ENCODE measurements around the gene ASB3.
"Not testable (repeated sequence)": the region's sequence is repeated elsewhere in the genome, so short reads cannot be mapped to it uniquely, and the experiment has no call there.

The ASB3 gene, protein sequence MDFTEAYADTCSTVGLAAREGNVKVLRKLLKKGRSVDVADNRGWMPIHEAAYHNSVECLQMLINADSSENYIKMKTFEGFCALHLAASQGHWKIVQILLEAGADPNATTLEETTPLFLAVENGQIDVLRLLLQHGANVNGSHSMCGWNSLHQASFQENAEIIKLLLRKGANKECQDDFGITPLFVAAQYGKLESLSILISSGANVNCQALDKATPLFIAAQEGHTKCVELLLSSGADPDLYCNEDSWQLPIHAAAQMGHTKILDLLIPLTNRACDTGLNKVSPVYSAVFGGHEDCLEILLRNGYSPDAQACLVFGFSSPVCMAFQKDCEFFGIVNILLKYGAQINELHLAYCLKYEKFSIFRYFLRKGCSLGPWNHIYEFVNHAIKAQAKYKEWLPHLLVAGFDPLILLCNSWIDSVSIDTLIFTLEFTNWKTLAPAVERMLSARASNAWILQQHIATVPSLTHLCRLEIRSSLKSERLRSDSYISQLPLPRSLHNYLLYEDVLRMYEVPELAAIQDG

DNA sequence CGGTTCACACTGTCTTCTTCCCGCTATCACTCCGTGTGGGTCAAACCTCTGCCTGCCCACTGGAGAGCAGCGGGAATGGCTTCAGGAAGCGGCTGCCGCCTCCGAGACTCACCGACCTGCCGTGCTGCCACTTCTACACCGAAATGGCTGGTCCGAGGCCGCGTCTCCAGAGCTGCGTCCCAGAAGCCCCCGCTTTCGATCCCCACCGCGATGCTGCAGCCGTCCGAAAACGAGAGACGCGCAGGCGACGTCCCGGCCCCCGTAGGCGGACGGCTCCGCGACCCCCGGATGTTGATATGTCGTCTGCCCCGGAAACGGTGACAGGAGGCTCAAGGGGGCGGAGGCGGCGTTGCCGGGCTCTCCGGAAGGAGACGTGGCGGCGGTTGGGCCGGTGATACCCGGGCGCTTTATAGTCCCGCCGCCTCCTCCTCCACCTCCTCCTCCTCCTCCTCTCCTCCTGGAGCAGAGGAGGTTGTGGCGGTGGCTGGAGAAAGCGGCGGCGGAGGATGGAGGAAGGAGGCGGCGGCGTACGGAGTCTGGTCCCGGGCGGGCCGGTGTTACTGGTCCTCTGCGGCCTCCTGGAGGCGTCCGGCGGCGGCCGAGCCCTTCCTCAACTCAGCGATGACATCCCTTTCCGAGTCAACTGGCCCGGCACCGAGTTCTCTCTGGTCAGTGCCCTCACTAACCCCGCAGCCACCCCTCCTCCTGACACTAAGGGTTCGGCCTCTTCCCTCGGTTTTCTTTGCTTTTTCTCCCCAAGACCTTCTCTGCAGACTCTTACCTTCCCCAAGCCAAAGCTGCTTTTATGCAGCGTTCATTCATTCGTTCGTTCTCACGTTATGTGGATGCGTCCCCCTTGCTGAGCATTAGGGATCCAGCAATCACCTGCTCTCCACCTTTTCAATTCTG, at the start of gene ASB3, which contains the start of gene ERLEC1:
TSS of gene ASB3 (minus strand) at position 249 of the 909 bp plus-strand sequence. CDS start 21,381 bp downstream, outside the sequence.
TSS of gene ERLEC1 (plus strand) at position 340 of the 909 bp plus-strand sequence. CDS start at position 507, 167 bp downstream.
- DNase-seq: peak; percentile 68

DNA sequence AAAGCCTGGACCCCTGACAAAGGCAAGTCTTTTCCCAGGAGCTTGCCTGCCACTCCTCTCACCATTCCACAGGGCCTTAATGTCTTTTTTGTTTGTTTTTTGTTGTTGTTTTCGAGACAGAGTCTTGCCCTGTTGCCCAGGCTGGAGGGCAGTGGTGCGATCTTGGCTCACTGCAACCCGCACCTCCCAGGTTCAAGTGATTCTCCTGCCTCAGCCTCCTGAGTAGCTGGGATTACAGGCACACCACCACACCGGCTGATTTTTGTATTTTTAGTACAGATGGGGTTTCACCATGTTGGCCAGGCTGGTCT, 43.2 kb upstream of the ASB3 start:
- not testable (repeated sequence) for DNase-seq

DNA sequence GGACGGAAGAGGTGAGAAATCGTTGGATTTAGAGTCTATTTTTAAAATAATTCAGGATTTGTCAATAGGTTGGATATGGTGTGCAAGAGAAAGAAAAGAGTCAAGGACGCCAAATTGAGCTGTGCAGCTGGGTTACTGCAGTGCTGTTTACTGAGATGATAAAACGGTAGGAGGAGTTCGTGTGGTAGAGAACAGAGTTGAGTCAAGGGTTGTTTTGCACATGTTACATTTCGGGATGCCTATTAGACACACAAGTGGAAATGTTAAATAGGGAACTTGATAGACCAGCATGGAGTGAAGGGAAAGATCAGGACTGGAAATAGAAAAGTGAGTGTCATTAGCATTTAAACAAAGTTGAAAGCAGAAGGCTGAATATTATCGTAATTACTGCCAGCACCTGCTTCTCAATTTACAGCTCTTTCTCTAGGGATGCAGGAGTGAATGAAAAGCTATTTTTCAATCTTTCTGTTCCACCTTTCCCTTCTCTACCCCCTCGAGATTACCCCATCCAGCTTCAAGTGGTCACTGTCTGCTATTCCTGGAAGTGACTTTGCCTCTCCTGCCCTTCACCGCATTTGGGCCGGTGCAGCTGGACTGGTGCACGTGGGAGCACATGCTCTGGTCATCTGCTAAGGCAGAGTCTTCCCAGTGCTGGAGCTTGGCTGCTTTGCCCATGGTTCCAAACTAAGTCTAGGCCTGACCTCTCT, 42.7 kb upstream of the ASB3 start:
- no peak for DNase-seq

DNA sequence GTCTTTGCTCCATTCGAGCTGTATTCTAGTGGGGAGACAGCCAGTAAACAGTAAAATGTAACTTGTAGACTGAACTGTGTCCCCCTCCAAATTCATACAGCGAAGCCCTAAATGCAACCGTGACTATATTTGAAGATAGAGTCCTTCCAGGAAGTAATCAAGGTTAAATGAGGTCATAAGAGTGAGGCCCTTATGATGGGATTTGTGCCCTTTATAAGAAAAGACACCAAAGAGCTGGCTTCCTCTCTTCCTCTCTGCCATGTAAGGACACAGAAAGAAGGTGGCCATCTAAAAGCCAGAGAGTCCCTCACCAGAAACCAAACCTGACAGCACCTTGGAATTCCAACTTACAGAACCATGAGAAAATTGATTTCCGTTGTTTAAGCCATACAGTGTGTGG, 41.6 kb upstream of the ASB3 start:
- DNase-seq: no peak

DNA sequence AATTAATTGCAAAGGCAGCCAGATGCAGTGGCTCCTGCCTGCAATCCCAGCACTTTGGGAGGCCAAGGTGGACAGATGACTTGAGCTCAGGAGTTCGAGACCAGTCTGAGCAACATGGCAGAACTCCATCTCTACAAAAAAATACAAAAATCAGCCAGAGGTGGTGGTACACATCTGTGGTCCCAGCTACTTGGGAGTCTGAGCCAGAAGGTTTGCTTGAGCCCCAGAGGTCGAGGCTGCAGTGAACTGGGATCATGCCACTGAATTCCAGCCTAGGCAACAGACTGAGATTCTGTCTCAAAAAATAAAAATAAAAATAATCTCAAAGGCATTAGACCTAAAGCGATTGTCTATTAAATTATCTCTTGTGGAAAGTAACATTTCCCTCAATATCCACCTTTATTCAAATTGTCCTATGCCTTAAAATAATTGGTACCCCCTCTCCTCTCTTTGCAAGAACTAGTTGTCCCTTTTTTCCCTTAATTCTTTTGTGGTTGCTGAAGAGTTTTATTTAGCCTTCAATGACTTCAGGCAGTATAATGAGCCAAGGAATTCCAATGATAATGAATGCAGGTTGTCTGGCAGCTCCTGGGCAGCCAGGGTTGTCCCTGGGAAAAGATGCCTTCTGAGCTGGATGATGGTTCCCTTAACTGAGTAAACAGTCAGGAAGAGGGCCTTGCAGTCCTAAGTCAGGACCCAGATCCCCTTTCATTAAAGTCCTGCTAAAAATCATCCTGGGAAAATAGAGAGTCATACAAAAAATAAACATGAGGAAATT, 40.8 kb upstream of the ASB3 start:
- no peak for DNase-seq

DNA sequence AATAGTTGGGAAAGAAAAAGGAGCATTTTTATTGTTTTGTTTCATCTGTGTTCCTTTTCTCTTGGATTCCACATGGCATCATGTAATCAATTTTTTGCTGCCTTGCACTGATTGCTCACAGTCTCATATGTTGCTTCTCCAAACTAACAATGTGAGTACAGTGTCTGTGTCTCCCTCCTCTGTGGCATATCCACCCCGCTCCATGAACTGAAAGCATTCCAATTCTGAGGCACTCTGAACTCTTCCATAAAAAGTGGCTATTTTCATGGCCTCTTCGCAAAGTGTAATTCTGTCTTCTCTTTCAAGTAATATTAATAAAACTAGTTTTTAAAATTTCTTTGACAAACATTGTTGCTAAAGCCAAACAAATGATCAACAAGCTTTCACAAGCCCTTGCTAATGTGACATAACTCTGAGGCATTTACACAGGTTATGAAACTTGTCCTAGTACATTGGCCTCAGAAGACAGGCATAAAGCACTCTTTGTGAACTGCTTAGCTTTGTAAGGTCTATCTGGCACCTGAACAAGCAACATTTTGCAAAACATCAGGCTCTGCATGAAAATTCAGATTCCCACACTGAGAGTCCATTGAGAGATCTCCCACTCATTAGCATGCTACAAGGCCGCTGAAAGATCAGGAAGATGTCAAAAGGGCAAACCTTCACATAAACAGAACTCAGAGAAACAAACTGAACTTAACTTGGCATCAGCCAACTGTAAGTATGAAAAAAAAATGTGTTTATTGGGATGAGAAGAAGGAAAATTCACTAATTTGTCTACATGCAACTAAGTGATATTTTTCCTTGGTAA, 40.0 kb upstream of the ASB3 start:
- no peak for DNase-seq

DNA sequence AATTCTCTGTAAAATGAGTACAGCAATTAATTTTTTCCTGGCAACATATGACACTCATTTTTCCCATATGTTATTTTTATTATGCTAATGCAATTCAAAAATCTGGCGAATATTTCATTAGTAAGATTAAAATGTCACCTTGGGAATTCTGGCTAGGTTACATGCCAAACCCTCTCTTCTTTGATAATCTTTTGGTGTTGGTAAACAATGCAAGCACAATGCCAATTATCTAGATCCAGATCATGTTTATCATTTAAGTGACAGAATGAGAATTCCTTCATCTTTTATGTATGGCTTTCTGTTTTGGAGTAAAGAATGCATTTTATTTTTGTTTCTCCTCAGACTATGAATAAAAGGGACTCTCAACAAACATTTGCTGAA, 39.3 kb upstream of the ASB3 start:
- DNase-seq: no peak

DNA sequence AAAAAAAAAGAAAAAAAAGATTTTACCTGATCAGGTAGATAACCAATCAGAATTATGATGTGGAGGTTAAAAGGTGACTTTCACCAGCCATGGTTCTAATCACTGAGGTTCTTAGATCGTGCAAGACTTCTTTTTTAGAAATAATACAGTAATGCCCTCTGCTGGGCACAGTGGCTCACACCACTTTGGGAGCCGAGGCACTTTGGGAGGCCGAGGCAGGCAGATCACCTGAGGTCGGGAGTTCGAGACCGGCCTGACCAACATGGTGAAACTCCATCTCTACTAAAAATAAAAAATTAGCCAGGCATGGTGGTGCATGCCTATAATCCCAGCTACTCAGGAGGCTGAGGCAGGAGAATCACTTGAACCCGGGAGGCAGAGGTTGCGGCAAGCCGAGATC, 36.9 kb upstream of the ASB3 start:
- peak; percentile 7 for DNase-seq

DNA sequence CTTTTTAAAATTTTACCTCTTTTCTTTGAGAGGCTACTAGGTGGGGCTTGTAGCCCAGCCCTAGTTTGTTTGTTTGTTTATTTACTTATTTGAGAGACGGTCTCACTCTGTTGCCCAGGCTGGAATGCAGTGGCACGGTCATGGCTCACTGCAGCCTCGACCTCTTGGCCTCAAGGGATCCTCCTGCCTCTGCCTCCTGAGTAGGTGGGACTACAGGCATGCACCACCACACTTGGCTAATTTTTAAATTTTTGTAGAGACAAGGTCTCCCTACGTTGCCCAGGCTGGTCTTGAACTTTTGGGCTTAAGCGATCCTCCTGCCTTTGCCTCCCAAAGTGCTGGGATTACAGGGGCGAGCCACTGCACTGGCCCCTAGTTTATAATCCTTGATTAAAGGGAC, 35.1 kb upstream of the ASB3 start:
- DNase-seq: no peak

DNA sequence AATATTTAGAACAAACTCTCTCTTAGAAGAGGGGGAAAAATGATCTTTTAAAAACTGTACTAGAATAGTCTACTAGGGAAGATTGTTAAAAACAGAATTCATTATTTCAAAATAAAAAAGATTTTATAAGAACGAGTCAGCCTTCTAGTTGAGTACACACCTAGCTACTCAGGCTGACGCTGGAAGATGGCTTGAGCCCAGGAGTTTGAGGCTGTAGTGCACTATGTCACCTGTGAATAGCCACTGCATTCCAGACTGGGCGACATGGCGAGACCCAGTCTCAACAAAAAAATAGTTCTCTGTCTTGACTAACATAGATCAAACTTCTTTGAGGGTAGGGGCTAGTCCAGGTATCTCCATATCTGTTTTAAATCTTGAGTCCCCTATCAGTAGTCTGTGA, 34.0 kb upstream of the ASB3 start:
- DNase-seq: no peak

DNA sequence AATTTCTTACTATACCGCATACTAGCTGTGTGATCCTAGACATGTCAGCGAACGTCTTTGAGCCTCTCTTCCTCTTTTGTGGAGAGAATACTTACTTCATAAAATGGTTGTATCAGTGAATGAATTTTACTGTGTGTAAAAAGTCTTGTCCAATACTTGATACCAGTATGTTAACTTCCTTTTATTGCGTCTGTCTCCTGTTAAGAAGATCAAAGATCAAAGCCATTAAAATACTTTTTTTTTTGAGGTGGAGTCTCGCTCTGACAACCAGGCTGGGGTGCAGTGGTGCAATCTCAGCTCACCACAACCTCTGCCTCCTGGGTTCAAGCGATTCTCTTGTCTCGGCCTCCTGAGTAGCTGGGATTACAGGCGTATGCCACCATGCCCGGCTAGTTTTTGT, 33.3 kb upstream of the ASB3 start:
- DNase-seq: peak; percentile 42

DNA sequence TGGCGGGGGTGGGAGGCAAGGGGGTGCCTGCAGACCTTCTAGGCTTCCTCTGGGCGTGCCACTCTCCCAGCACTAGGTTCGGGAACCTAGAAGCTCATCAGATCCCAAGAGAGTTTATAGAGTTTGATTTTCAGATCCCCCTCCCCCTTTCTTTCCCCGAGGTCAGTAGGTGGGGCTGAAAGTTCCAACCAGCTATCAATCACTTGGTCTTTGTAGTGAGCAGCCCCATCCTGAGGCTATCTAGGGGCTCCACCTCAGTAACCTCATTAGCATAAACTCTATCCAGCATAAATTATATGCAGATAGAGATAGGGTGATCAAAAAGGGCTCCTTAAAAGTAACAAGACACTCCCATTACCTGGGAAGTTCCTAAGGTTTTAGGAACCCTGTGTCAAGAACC, 32.9 kb upstream of the ASB3 start:
- no peak for DNase-seq

DNA sequence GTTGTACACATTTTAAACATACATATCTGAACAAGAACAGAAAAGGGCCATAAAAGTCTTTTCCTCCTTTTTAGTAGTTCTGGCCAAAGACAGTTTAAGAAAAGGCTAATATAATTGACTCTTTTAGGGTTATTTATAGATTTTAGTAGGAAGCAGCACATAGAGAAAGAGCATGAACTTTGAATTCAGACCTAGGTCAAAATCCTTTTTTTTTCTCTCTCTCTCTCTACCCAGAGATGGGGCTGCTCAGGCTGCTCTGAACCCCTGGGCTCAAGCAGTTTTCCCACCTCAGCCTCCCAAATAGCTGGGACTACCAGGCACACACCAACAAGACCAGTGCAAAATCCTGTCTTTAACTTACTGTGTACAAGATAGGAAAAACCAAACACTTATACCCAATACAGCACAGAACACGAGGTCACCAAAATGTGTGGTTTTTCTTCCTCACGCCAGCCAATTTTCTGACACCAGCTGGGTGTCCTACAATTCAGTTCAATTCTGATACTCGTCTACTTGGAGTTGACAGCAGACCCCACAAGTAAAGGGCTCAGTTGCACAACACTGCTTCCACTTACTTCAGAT, 32.2 kb upstream of the ASB3 start:
- DNase-seq: peak; percentile 9

DNA sequence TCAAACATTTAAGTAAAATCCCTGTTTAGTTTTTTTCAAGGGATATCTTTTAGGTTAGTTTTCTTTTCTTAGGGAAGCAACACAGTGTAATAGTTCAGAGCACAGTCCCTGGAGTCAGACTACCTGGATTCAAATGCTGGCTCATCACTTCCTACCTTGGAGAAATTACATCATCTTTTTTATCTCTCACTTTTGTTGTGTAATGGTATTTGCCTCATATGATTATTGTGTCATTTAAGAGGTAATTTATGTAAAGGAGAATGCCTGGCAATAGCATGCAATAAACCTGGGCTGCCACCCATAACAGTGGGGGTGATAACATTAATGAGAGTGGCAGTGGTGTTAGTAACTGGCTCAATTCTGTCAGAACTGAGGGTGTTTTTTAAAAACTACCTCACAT, 26.4 kb upstream of the ASB3 start:
- DNase-seq: no peak

DNA sequence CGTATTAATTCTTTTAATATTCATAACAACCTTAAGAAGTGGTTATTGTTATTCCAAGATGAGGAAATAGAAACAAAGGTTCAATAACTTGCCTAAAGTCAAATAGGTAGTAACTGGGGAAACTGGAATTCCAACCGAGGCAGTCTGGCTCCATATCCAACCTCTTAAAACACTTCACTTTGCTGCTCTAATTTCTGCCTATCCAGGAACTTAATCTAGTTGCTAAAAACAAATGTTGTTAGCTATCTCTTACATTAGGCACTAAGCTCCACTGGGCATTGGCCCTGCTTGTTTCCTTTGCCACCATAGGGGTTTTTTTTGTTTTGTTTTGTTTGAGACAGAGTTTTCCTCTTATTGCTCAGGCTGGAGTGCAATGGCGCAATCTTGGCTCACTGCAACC, 24.8 kb upstream of the ASB3 start:
- no peak for DNase-seq

DNA sequence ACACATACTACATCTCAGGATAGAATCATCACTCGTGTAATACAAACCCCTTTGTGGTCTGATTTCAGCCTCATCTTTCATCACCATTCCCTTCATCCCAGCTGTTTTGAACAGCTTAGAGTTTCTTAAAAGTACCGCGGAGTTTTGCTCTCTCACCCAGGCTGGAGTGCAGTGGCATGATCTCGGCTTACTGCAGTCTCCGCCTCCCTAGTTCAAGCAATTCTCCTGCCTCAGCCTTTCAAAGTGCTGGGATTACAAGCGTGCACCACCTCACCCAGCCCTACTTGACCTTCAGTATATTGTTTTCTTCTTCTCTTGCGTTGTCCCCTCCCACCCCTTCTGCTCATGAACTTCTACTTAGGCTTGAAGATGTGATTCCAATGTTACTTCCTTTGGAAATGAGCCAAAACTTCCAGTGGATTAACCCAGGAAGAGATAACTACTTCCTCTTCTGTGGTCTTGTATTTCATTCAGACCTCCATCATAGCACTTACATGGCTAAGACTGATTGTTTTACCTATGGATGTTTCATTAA, 15.9 kb upstream of the ASB3 start:
- peak; percentile 54 for DNase-seq

DNA sequence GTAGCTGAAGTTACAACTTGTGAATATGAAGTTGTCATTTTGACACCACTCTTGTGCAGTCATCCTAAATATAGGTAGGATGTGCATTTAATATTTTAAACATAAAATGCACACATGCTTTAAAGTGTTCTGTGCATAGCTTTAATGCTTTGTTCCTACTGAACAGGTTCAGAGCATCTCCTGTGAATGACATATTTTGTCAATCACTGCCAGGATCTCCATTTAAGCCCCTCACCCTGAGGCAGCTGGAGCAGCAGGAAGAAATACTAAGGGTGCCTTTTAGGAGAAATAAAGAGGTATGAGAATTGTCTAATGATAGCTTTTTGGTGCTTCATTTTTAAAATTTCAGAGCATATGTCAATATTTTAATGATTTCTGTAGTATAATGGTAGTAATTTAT, 14.8 kb upstream of the ASB3 start:
- no peak for DNase-seq

DNA sequence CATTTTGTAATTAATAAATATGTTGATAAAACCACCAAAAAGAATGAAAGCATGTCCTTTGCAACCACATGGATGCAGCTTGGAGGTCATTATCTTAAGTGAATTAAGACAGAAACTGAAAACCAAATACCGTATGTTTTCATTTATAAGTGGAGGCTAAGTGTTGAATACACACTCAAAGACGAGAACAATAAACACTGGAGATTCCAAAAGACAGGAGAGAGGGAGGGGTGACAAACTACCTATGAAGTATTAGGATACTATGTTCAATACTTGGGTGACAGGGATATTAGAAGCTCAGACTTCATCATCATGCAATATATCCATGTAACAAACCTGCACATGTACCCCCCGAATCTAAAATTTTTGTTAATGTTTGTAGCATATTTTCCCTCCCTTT, 7.1 kb upstream of the ASB3 start:
- no peak for DNase-seq

DNA sequence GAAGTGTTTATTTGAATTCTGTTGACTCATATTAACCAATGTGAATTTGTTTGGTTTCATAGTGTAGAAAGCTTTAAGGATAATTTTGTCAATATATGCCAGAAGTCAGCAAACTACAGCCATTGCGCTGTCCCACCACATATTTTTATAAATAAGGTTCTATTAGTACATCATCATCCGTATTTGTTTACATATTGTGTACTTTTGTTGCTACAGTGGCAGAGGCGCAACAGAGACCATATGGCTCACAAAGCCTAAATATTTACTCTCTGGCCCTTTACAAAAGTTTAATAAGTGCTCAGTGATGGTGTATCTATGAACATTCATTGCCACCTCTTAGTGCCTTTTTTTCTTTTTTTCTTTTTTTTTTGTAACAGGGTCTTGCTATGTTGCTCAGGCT, 6.5 kb upstream of the ASB3 start:
- no peak for DNase-seq

DNA sequence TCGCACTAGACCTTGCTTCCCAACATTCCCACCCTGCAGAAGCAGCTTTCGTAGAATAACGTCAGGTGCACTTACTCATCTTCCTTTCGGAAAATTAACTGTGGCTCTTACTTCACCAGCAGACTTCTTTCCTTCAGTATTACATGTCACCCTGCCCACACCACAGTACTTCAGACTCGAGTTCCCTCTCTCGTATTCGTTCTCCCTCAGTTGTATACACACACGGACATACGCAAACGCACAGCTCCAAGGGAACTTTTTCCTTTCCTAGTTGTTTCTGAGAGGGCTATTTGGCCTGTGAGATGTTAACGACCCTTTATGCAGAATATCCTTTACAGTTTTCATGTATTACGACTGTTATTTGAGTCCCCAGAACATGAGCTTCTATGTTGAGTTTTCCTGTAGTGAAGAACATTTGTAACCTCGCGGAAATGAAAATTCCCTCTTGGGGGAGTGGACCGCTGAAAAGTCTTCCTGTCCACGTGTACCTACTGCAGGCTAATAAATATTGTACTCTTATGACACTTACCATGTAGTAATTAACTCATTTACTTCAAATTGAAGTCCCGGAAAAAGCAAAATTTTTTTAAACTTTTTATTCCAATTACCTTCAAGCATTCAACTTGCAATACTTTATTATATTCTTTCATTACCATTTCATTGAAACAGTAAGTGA, 999 bp upstream of the ASB3 start:
- peak; percentile 13 for DNase-seq
